Measurements from ENCODE around the gene RAVER2. TPM values are rescaled to one million over a fixed set of nuclear protein-coding genes. Genes with fewer than 3 reads are reported as not detected.

Gene RAVER2
- total RNA-seq, 2 experiments from 2014 or later, result 0.70 to 1.2 TPM

DNA sequence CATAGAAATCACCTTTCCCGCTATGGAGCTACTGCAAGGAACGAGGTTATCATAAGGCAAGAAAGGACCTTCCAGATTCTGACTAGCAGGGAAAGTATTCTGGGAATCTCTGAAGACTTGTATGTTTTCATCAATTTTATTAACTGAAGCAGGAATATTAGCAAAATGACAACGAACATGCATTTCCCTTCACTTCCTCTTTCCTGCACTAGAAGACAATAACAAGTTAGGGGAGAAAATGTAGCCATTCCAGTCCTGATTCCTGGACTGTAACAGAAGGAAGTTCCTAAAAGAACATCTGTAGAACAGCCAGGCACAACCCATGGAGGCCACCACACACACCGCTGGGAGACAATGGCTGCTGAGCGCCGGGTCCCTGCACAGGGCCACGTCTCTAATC lies 106.8 kb downstream of the RAVER2 start:
- no peak for ATAC-seq
- Mint-ChIP-seq H3K4me3 (no peak overlapping the region), H3K4me1 (ENCODE audit: low read depth) (peaks cover 17% of the 10 kb centered on the region), H3K27me3 (ENCODE audit: low read depth) (no peaks in the 10 kb centered on the region), H3K27ac (no peak overlapping the region), H3K36me3 (ENCODE audit: low read depth) (peaks cover 58% of the 10 kb centered on the region), H3K9me3 (ENCODE audit: insufficient read depth) (no peaks in the 10 kb centered on the region)
- ChIA-PET POLR2A (no interaction called here), CTCF (no interaction called here)
- no peak for DNase-seq

DNA sequence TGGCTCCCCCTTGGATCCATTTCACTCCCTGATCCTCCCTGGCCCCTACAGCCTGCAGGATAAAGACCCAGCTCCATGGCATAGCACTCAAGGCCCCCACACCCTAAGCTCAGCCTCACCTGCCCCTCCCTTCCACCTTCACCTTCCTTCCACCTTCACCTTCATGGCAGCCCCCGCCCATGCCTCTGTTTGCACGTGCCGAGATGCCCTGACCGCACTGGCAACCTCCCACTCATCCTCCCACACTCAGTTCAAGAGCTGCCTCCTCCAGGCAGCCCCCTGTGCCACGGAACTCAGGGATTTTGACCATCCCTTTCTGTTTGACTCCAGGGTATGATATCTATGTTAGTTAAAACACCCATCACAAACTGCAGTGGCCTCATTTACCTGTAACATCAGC lies 109.8 kb downstream of the RAVER2 start:
- peaks cover 17% of the 10 kb centered on the region for H3K4me1 Mint-ChIP-seq (ENCODE audit: low read depth)
- peaks cover 74% of the 10 kb centered on the region for H3K36me3 Mint-ChIP-seq (ENCODE audit: low read depth)
- H3K4me3 Mint-ChIP-seq, result no peak overlapping the region
- DNase-seq (no peak), ATAC-seq (no peak)
- no peaks in the 10 kb centered on the region for H3K9me3 Mint-ChIP-seq (ENCODE audit: insufficient read depth)
- CTCF ChIA-PET, result no interaction called here
- no peak overlapping the region for H3K27ac Mint-ChIP-seq
- no peaks in the 10 kb centered on the region for H3K27me3 Mint-ChIP-seq (ENCODE audit: low read depth)
- POLR2A ChIA-PET, result no interaction called here

DNA sequence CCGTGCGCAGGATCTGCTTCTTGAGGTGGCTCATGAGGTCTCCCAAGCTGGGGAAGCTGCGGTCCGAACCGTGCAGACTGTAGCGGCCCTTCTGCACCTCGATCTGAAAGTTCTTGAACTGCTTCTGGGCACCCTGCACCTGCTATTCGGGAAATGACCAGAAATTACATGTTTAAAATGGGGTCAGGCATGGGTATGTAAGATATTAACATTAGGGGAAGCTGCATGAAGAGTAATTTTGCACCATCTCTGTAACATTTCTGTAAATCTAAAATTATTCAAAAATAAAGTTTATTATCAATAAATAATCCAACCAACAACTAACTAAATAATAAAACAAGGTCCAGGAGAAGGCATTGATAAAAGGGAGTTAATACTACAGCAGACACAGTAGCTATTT lies 110.7 kb downstream of the RAVER2 start:
- peaks cover 11% of the 10 kb centered on the region for H3K4me1 Mint-ChIP-seq (ENCODE audit: low read depth)
- H3K36me3 Mint-ChIP-seq (ENCODE audit: low read depth), result peaks cover 72% of the 10 kb centered on the region
- H3K4me3 Mint-ChIP-seq, result no peak overlapping the region
- H3K9me3 Mint-ChIP-seq (ENCODE audit: insufficient read depth), result no peaks in the 10 kb centered on the region
- ATAC-seq, result no peak
- no peak overlapping the region for H3K27ac Mint-ChIP-seq
- CTCF ChIA-PET, result no interaction called here
- DNase-seq, result no peak
- H3K27me3 Mint-ChIP-seq (ENCODE audit: low read depth), result no peaks in the 10 kb centered on the region
- POLR2A ChIA-PET, result no interaction called here

DNA sequence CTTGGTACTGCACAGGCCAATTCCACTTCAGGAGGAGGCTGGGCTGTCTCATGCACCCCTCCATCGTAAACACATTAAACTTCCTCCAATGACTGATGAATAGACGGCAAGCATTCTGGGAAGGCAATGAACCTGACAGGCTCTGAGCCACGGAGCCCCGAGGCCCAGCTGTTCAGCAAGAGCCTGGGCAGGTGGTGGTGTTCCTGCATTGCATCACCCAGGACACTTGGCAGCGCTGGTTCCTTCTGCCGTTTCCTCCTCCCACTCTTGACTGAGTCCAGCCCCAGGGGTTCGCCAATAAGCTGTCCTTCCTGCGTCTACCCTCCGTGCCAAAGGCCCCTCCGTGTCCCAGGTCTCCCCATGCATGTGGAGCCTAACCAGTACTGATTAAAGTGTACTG lies 111.7 kb downstream of the RAVER2 start:
- CTCF ChIA-PET, result no interaction called here
- Mint-ChIP-seq H3K4me3 (no peak overlapping the region), H3K36me3 (ENCODE audit: low read depth) (peaks cover 74% of the 10 kb centered on the region), H3K4me1 (ENCODE audit: low read depth) (peaks cover 3% of the 10 kb centered on the region), H3K27ac (no peak overlapping the region), H3K27me3 (ENCODE audit: low read depth) (no peaks in the 10 kb centered on the region), H3K9me3 (ENCODE audit: insufficient read depth) (no peaks in the 10 kb centered on the region)
- DNase-seq (no peak), ATAC-seq (no peak)
- POLR2A ChIA-PET, result interaction anchor here (0.7 to 1.1 kb wide), 2 partner anchors 110 to 216 kb away, joined by 3 read pairs; partner anchors contain the start of gene JAK1

DNA sequence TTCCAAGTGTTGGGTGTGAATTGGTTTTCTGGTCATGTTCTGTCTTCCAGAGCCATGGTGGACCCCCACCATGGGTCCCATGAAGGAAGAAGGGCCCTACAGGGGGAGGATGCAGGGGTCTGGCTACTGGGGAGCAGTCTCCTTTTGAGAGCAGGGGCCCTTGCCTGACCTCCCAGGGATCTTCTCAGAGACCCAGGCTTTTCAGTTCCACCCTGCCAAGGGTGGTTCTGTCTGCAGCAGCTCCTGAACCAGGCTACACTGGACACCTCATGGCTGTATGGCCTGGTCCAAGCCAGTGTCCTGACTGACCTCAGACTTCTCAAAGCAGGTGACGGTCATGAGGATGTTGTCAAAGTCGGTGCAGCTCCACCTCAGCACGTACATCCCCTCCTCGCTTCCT lies 112.5 kb downstream of the RAVER2 start:
- ChIA-PET POLR2A (interaction anchor here (0.7 to 1.1 kb wide), 2 partner anchors 109 to 215 kb away, joined by 3 read pairs; partner anchors contain the start of gene JAK1), CTCF (no interaction called here)
- Mint-ChIP-seq H3K9me3 (ENCODE audit: insufficient read depth) (no peaks in the 10 kb centered on the region), H3K27ac (no peak overlapping the region), H3K4me1 (ENCODE audit: low read depth) (peaks cover 5% of the 10 kb centered on the region), H3K36me3 (ENCODE audit: low read depth) (peaks cover 74% of the 10 kb centered on the region), H3K4me3 (no peak overlapping the region), H3K27me3 (ENCODE audit: low read depth) (no peaks in the 10 kb centered on the region)
- no peak for DNase-seq
- ATAC-seq, result no peak

DNA sequence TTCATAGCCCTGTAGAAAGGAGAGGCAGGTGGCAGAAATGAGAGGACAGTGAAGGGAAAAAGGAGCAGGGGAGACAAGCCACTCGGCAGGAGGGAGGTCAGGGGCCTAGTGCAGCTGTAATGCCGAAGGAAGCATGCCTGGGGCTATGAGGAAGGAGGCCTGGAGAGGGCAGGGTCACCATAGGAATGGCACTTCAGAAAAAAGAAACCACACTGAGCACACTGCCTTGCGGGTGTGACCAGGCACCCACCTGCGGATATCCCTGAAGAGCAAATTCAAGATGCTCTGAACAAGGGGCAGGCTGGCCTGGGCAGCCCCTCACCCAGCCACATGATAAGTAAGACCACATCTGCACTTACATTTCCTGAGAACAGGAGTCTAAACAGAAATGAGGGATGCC lies 116.7 kb downstream of the RAVER2 start:
- Mint-ChIP-seq H3K4me1 (ENCODE audit: low read depth) (peaks cover 28% of the 10 kb centered on the region), H3K27ac (peak overlapping the region; percentile 31), H3K9me3 (ENCODE audit: insufficient read depth) (no peaks in the 10 kb centered on the region), H3K27me3 (ENCODE audit: low read depth) (no peaks in the 10 kb centered on the region), H3K36me3 (ENCODE audit: low read depth) (peaks cover 76% of the 10 kb centered on the region), H3K4me3 (no peak overlapping the region)
- no peak for ATAC-seq
- CTCF ChIA-PET, result interaction anchor here (0.7 kb wide), 1 partner anchor 179 kb away, joined by 4 read pairs; no protein-coding TSS in a partner anchor
- POLR2A ChIA-PET, result interaction anchor here (1.0 kb wide), 1 partner anchor 105 kb away, joined by 3 read pairs; the partner anchor contains the start of gene JAK1
- DNase-seq, result no peak

DNA sequence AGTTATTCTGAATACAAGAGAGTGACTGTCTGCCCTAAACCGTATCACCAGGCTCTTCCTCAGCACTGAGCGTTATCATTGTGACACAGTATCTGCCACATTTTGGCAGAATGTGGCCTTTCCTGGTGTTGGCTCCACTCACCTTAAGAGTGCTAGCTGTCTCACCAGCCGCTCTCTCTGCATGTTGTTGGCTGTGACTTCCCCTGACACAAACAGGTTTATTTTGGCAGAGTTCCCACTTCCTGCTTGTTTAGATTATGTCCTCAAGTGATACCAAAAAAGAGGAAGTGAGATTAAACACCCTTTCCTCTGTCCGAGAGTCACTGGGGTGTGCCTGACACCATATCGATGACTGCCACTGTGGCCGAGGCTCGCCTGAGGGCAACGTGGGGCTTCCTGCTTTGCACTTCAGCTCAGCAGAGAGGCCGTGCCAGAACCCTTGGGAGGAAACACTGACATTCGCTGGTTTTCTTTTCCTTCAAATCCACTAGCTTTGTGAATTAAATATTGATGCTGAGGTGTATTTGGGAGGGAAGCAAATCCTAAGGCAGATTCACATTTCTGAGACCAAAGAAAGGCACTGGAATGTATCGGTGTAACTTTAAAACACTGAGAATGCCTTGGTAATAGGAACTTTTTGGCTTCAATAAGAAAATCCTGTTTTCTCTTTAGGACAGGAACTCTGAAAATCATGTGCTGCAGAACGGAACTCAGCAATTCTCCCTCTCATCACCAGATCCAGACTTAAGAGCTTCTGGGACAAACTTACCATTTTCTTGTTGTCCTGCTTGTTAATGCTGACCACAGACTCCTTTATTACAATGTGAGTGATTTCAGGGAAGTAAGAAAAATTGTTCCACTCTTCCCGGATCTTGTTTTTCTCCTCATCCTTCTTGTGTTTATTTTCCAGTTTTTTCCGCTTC lies 119.4 kb downstream of the RAVER2 start:
- Mint-ChIP-seq H3K27ac (peak overlapping the region; percentile 79), H3K4me1 (ENCODE audit: low read depth) (peaks cover 28% of the 10 kb centered on the region), H3K36me3 (ENCODE audit: low read depth) (peaks cover 72% of the 10 kb centered on the region), H3K4me3 (peak overlapping the region; percentile 2), H3K27me3 (ENCODE audit: low read depth) (no peaks in the 10 kb centered on the region), H3K9me3 (ENCODE audit: insufficient read depth) (no peaks in the 10 kb centered on the region)
- ChIA-PET CTCF (interaction anchor here (1.1 to 1.7 kb wide), 4 partner anchors 10 to 211 kb away, joined by 3 to 4 read pairs (median 4); no protein-coding TSS in a partner anchor), POLR2A (interaction anchor here (1.1 kb wide), 1 partner anchor 29 kb away, joined by 3 read pairs; no protein-coding TSS in a partner anchor)
- DNase-seq, result peak; percentile 65
- ATAC-seq, result peak; percentile 85

DNA sequence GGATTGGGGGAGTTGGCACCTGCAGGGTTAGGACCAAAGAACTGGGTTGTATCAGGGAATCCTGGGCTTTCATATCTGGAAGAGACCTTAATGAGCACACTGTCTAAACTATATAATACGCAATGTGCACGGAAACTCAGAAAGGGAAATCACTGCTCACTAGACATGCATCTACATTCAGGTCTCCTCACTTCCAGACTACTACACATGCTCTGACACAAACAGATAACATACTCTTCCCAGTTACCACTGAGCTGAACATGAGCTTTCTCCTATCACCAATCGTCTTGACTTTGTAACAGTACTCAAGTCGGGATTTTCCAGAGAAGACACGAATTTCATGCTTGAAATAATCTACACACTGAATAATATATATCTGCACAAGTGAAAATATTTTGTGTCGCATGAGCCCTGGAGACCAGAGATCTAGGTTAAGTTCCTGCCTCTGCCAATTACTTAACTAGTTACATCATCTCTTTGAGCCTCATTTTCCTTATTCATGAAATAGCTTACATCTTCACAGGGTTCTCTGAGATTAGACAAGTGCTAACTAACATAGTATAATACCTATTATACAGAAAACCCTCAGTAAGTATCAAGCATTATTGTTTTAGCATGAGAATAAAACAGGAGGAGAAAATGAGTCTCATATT lies 120.4 kb downstream of the RAVER2 start:
- ATAC-seq (no peak), DNase-seq (no peak)
- CTCF ChIA-PET, result interaction anchor here (1.6 to 1.7 kb wide), 3 partner anchors 9 to 210 kb away, joined by 4 read pairs; no protein-coding TSS in a partner anchor

DNA sequence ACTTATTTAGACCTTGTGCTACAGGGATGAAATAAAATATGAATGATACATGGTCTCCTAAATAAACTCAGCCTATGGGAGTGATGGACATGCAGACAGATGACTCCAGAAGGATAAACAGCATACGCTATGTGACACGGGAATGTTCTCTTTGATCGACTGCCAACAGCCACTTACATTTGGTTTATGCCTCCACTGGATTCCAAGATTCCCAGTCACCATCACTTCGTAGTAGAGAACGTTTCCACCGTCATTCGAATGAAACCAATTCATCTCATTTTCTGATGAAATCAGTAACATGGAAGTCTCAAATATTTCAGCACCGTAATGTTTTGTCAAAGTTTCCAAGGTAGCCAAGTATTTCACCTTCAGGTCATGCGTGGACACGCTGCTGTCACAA lies 121.8 kb downstream of the RAVER2 start:
- POLR2A ChIA-PET, result interaction anchor here (1.4 kb wide), 1 partner anchor 27 kb away, joined by 3 read pairs; no protein-coding TSS in a partner anchor
- peaks cover 26% of the 10 kb centered on the region for H3K4me1 Mint-ChIP-seq (ENCODE audit: low read depth)
- H3K27ac Mint-ChIP-seq, result no peak overlapping the region
- H3K4me3 Mint-ChIP-seq, result no peak overlapping the region
- CTCF ChIA-PET, result no interaction called here
- DNase-seq (no peak), ATAC-seq (no peak)
- peaks cover 65% of the 10 kb centered on the region for H3K36me3 Mint-ChIP-seq (ENCODE audit: low read depth)
- H3K27me3 Mint-ChIP-seq (ENCODE audit: low read depth), result no peaks in the 10 kb centered on the region
- no peaks in the 10 kb centered on the region for H3K9me3 Mint-ChIP-seq (ENCODE audit: insufficient read depth)

More for the DNA sequence above, 120.4 kb downstream of the RAVER2 start:
- peaks cover 28% of the 10 kb centered on the region for H3K4me1 Mint-ChIP-seq (ENCODE audit: low read depth)
- H3K36me3 Mint-ChIP-seq (ENCODE audit: low read depth), result peaks cover 65% of the 10 kb centered on the region
- H3K27ac Mint-ChIP-seq, result peak overlapping the region; percentile 79
- H3K9me3 Mint-ChIP-seq (ENCODE audit: insufficient read depth), result no peaks in the 10 kb centered on the region
- no peak overlapping the region for H3K4me3 Mint-ChIP-seq
- POLR2A ChIA-PET, result interaction anchor here (1.1 kb wide), 1 partner anchor 28 kb away, joined by 3 read pairs; no protein-coding TSS in a partner anchor
- no peaks in the 10 kb centered on the region for H3K27me3 Mint-ChIP-seq (ENCODE audit: low read depth)

DNA sequence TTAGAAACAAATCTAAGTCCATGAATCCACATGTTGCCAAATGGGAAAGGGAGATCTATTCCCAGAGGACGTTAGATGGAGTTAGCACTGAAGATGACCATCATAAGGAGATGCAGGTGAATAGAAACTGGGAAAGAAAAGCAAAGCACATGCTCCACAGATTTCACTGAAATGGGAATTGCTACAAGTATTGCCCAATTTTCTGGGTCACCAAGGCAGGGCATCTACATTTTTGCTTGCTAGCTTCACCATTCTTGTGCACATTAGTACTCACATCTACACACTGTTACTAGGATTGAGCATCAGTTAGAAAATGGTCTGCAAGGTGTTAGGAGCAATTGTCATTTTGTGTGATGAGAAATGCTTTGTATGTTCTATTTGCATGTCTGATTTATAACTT lies 122.4 kb downstream of the RAVER2 start:
- H3K4me1 Mint-ChIP-seq (ENCODE audit: low read depth), result peaks cover 24% of the 10 kb centered on the region
- peaks cover 66% of the 10 kb centered on the region for H3K36me3 Mint-ChIP-seq (ENCODE audit: low read depth)
- POLR2A ChIA-PET, result interaction anchor here (1.4 kb wide), 1 partner anchor 26 kb away, joined by 3 read pairs; no protein-coding TSS in a partner anchor

DNA sequence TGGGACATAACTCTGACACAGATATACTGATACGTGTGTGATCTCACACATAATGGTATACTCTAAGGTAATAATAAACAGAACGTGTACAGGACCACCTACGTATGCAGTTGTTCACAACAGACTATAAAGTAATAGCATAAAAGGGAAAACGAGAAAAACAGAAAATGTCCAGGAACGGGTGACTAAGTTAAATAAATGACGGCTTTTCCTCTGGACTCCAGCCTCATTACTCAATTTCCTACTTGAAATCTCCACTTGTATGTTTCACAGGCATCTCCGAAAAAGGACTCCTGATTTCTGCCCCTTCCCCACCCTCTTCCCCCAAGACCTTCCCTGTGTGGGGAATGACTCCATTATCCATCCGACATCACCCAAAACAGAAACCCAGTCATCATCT lies 126.4 kb downstream of the RAVER2 start:
- DNase-seq, result no peak
- Mint-ChIP-seq H3K9me3 (ENCODE audit: insufficient read depth) (no peaks in the 10 kb centered on the region), H3K36me3 (ENCODE audit: low read depth) (peaks cover 67% of the 10 kb centered on the region), H3K27me3 (ENCODE audit: low read depth) (no peaks in the 10 kb centered on the region), H3K27ac (peak overlapping the region; percentile 1), H3K4me1 (ENCODE audit: low read depth) (peaks cover 16% of the 10 kb centered on the region), H3K4me3 (no peak overlapping the region)
- ChIA-PET CTCF (no interaction called here), POLR2A (no interaction called here)
- no peak for ATAC-seq

More for the DNA sequence above, 122.4 kb downstream of the RAVER2 start:
- DNase-seq (no peak), ATAC-seq (no peak)
- Mint-ChIP-seq H3K27ac (no peak overlapping the region), H3K4me3 (no peak overlapping the region), H3K27me3 (ENCODE audit: low read depth) (no peaks in the 10 kb centered on the region), H3K9me3 (ENCODE audit: insufficient read depth) (no peaks in the 10 kb centered on the region)
- CTCF ChIA-PET, result interaction anchor here (1.1 to 1.3 kb wide), 2 partner anchors 10 to 13 kb away, joined by 3 to 4 read pairs; no protein-coding TSS in a partner anchor

DNA sequence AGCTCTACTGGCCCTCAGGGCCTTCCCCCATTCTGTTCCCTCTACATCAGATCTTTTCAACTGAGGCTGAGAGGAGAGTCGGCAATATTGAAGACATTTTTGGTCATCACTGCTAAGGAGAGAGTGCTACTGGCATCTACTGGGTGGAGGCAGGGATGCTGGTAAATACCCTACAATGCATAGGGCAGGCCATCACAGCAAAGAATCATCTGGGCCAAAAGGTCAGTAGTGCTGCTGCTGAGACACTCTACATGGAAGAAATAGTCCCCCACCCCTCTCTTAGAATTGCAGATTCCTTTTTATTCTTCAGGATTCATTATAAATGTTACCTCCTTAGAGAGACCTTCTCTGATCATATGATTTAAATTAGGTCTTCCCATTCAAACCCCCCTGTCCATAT lies 127.2 kb downstream of the RAVER2 start:
- peaks cover 24% of the 10 kb centered on the region for H3K4me1 Mint-ChIP-seq (ENCODE audit: low read depth)
- ChIA-PET POLR2A (no interaction called here), CTCF (no interaction called here)
- no peak for DNase-seq
- no peak for ATAC-seq
- H3K27ac Mint-ChIP-seq, result peak overlapping the region; percentile 22
- H3K36me3 Mint-ChIP-seq (ENCODE audit: low read depth), result peaks cover 68% of the 10 kb centered on the region
- no peaks in the 10 kb centered on the region for H3K9me3 Mint-ChIP-seq (ENCODE audit: insufficient read depth)
- H3K27me3 Mint-ChIP-seq (ENCODE audit: low read depth), result no peaks in the 10 kb centered on the region
- no peak overlapping the region for H3K4me3 Mint-ChIP-seq

Measured in activated CD8-positive, alpha-beta T cell treated with anti-CD3 and anti-CD28 coated beads, Interleukin-2, amount 10 ng/mL, durations not matched to agents 7 days and 5 days (primary cell).